Ureter (tissue), 1 donor: ENCODE results near the gene SPATA13. TPM values are rescaled to one million over a fixed set of nuclear protein-coding genes. Genes with fewer than 3 reads are reported as not detected.
"Not testable (repeated sequence)": the region's sequence is repeated elsewhere in the genome, so short reads cannot be mapped to it uniquely, and the experiment has no call there.

Source experiments
- DNase-seq: peaks from one replicate; pipeline ENCODE4 v3.0.0-alpha.2; 2020; ENCODE audit warnings: low spot score
- total RNA-seq: library from RNA; stranded (reverse); gene quantifications from one replicate; pipeline ENCODE4 v1.2.4, GENCODE V29; 2023
- donor health status: DM: yes; HTN: yes; CAD: no.

The SPATA13 gene
- total RNA-seq, 1 donor from 2014 or later: 19.0 TPM

GRCh38 chr13:24313439-24313838, 152.9 kb downstream of the SPATA13 start:
- no peak for DNase-seq

GRCh38 chr13:24317835-24318234, 157.3 kb downstream of the SPATA13 start:
- DNase-seq: not testable (repeated sequence)

GRCh38 chr13:24318878-24319277, 158.4 kb downstream of the SPATA13 start:
- not testable (repeated sequence) for DNase-seq

- not testable (repeated sequence) for DNase-seq
Measured at GRCh38 chr13:24319641-24320040, 159.1 kb downstream of the SPATA13 start.

DNA sequence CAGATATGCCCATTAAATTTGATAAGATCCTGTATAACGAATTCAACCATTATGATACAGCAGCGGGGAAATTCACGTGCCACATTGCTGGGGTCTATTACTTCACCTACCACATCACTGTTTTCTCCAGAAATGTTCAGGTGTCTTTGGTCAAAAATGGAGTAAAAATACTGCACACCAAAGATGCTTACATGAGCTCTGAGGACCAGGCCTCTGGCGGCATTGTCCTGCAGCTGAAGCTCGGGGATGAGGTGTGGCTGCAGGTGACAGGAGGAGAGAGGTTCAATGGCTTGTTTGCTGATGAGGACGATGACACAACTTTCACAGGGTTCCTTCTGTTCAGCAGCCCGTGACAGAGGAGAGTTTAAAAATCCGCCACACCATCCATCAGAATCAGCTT, 160.9 kb downstream of the SPATA13 start:
- not testable (repeated sequence) for DNase-seq

DNA sequence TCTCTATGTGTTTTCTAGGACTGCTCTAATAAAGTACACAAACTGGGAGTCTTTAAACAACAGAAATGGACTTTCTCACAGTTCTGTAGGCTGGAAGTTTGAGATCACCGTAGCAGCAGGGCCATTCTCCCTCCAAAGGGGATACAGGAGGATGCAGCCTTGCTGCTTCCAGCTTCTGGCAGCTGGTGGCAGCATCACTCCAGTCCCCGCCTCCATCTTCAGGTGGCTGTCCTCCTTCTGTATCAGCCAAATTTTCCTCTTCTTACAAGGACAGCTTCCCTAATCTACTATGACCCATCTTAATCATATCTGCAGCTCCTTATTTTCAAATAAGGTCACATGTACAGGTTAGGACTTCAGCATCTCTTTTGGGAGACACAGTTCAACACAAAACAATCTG, 161.9 kb downstream of the SPATA13 start:
- DNase-seq: not testable (repeated sequence)

DNA sequence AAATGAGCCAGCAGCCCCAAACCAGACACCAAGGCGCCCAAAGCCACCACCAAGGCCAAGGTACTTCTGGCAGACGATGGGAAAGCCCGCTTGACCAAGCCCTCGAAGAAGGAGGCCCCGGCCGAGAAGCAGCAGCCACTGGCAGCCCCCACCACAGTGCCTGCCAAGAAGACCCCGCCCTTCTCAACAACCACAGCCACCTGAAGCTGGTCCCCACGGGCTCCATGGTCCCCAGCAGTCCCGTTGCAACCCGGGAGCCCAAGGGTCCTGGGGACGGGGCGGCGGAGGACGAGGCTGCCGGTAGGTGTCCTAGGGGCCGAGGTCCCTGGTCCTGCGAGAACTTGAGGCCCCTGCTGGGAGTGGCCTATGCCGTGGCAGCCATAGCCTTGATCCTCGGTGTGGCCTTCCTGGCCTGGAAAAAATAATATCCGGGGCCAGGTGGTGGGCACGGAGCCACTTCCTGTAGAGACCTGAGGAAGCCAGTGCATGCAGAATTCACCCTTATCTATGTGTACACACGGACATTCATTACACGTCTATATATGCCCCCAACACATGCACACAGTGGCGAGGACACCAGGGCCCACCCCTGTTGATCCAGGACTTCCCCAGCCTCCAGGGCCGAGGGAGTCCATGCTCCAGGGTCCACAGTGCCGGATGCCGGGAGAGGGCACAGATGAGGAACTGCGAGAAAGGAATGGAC, 162.7 kb downstream of the SPATA13 start:
- no peak for DNase-seq

DNA sequence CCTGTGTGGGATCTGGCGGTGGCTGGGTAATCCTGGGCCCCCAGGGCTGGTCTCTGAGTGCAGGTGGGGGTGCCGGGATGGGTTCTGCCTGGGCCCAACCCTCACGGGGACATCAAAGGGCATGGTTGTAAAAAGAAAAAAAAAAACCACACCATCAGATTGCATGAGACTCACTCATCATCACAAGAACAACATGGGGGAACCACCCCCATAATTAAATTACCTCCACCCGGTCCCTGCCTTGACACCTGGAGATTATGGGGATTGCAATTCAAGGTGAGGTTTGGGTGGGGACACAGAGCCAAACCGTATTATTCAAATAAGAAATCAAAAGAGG, 163.2 kb downstream of the SPATA13 start:
- no peak for DNase-seq

GRCh38 chr13:24327598-24327997, 167.1 kb downstream of the SPATA13 start:
- not testable (repeated sequence) for DNase-seq

DNA sequence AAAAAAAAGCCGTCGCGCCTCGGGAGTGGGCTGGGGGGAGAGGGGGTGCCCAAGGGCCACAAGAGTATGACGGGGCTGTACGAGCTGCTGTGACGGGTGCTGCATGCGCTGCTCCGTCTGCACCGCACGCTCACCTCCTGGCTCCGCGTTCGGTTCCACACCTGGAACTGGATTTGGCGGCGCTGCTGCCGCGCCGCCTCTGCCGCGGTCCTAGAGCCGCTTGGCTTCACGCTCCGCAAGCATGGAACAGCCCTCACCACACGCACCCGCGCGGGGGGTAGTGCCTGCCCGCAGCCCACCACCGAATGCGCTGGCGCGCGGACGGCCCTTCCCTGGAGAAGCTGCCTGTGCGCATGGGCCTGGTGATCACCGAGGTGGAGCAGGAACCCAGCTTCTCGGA, 167.6 kb downstream of the SPATA13 start:
- no peak for DNase-seq

GRCh38 chr13:24338721-24339120, 178.2 kb downstream of the SPATA13 start:
- no peak for DNase-seq

DNA sequence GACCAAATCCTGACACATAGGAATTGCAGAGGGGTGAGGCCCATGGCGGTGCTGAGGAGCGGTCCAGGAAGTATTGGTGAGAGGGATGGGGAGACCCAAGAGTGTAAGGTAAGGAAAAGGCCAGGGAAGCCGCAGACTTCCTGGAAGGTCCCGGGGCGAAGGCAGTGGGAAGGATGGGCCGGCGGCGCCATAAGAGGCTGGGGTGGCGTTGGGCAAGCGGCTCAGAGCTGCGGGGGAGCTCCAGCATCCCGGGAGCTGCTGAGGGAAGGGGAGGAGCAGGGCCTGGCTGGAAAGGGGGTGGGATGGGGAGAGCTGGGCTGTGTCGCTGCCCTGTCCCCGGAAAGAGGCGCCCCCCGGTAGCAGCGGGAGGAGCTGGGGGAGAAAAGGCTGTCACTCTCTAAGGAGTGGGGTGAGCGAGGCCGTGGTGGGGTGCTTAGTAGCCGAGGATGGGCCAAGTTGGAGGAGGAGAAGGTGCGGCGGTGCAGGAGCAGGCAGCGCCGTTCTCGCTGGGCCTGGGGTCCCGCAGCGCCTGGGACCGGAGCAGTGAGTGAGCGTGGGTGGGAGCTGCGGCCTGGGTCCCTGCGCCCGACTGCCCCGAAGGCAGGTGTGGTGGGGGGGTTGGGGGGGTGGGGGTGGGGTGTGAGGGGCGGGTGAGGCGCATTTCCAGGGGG, 179.6 kb downstream of the SPATA13 start:
- DNase-seq: no peak

- no peak for DNase-seq
Measured at GRCh38 chr13:24340608-24340955, 180.1 kb downstream of the SPATA13 start.

GRCh38 chr13:24341439-24341838, 180.9 kb downstream of the SPATA13 start:
- no peak for DNase-seq

- DNase-seq: no peak
Measured at GRCh38 chr13:24348385-24348784, 187.9 kb downstream of the SPATA13 start.

GRCh38 chr13:24348797-24349515, 188.4 kb downstream of the SPATA13 start:
- peak; percentile 57 for DNase-seq

DNA sequence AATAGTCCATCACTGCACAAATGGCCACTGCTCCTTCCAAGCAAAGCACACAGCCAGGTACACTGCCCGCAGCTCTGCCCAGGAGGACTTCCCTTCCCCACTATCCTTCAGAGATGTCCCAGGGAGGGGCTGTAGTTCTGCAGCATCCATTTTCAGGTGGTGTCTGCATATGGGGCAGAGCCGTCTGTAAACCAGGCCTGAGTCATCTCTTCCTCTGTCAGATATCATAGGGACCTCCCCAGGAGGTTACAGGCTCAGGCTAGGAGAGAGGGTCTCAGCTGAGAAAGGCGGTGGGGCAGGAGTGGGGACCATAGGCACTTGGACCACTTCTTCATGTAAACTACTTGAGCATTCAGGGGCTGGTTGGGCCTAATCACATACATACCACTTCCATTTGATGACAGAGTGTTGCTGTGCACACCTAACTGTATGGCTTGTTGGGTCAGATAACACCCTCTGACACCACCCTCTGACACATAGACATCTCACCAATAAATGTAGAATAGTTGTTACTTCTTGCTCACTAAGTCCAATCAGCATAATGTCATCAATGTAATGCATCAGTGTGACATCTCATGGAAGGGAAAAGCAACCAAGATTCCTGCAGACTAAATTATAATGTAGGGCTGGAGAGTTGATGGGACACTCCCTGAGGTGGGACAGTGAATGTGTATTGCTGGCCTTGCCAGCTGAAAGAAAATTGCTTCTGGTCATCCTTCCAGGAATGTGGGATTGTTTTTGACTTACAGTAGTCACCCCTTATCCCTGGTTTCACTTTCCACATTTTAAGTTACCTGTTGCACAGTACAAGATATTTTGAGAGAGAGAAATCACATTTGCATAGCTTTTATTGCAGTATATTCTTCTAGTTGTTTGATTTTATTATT, 189.5 kb downstream of the SPATA13 start:
- not testable (repeated sequence) for DNase-seq

GRCh38 chr13:24351423-24351822, 190.9 kb downstream of the SPATA13 start:
- no peak for DNase-seq

- DNase-seq: no peak
Measured at GRCh38 chr13:24353736-24354135, 193.2 kb downstream of the SPATA13 start.

DNA sequence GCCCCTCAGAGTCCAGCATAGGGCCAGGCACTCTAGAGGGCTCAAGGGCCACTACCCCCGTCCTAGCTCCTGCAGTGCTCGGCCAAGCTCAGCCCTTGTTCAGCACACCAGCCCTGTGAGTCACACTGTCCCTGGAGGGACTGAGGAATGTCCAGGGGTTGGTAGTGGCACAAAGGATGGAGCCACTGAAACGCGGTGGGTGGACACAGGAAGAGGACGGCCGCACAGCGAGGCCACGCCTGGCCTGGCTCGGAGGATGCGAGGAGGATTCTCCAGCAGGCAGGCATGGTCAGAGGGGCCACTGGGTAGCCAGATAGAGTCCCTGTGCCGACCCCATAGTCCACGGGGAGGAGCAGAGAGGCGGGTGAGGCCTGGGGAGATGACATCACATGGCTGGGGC, 194.6 kb downstream of the SPATA13 start:
- DNase-seq: no peak

DNA sequence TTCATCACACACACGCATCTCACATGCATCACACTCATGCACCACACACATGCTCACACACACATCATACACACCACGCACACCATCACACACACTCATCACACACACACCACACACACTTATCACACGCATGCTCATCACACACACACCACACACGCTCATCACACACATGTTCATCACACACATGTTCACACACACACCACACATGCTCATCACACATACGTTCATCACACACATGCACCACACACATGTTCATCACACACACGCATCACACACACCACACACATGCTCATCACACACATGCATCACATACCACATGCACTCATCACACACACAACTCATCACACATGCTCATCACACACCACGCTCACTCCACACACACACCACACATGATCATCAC, 195.8 kb downstream of the SPATA13 start:
- DNase-seq: no peak
